RPMI7951 (cell line): ENCODE results near the gene SLC29A3. TPM values are rescaled to one million over a fixed set of nuclear protein-coding genes. Genes with fewer than 3 reads are reported as not detected.
"Not testable (repeated sequence)": the region's sequence is repeated elsewhere in the genome, so short reads cannot be mapped to it uniquely, and the experiment has no call there.

ENCODE experiments used
- DNase-seq: peaks from one replicate; pipeline ENCODE4 v3.0.0-alpha.2; 2012; ENCODE audit warnings: low read depth
- total RNA-seq: library from RNA; depleted of rRNA; stranded (reverse); fragments of >200 nt; shearing (Covaris generic); gene quantifications from 2 replicates; pipeline ENCODE4 v1.2.3, GENCODE V29; 2014; rRNA removed

The SLC29A3 gene
- 0.39 and 1.2 TPM in 2 replicates for total RNA-seq

GRCh38 chr10:71319042-71319799, at the start of gene SLC29A3:
Gene SLC29A3, plus strand, starts transcription at chr10:71319259. Its CDS starts 51 bp downstream, at chr10:71319310.
- DNase-seq, result peak; percentile 75

GRCh38 chr10:71269301-71270288, 49.5 kb upstream of the SLC29A3 start:
- DNase-seq, result peak; percentile 26

DNA sequence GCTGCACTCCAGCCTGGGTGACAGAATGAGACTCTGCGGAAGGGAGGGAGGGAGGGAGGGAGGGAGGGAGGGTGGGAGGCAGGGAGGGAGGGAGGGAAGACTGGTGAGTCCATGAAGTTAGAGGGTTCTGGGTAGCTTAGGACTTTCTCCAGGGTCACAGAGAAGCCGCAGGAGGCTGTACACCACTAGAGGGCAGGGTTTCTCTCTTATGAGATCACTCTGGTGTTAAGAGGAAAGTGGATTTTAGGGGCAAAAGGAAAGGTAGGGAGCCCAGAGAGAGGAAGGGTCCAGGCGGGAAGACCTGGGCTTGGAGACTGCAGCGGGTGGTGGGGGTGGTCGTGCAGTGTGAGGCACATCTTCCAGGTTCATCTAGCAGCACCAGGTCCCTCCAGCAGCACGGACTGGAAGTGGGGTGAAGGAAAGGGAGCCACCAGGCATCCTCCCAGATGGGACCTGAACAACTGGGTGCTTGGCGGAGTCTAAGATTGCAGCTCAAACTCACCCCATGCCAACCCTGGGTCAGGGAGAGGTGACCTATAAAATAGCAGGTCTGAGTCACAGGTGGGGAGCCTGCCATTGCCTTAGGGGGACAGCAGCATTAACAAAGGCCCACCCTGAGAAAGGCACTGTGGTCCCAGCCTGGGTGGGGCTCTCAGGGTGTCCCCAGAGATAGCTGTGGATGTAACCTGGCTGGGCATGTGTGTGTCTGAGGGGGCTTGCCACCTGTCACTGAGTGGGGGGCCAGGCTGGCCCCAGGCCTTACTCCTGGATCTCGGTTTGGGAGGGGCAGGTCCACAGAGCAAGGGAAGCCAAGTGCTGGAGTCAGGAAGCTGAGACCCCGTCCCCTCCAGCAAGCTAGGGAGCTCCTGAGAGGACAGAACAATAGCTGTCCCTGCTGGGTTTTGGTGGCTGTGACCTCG, 48.5 kb upstream of the SLC29A3 start:
- peak; percentile 77 for DNase-seq

DNA sequence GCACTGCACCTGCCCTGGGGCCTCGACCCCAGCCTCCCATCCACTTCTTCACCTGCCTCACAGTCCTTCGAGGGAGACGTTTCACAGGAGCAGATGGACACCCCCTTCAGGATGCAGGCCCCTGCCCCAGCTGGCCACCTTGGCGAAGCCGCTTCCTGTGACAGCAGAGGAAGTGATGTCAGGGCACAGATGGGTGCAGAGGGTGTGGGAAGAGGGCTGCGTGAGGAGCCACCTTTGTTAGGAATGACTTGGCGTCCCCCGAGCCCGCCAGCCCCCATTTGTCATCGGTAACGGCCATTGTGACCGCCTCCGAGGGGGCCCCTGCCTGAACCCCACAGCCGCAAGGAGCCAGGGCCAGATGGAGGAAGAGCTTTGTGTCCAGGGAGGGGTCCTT, 47.4 kb upstream of the SLC29A3 start:
- DNase-seq, result peak; percentile 57

DNA sequence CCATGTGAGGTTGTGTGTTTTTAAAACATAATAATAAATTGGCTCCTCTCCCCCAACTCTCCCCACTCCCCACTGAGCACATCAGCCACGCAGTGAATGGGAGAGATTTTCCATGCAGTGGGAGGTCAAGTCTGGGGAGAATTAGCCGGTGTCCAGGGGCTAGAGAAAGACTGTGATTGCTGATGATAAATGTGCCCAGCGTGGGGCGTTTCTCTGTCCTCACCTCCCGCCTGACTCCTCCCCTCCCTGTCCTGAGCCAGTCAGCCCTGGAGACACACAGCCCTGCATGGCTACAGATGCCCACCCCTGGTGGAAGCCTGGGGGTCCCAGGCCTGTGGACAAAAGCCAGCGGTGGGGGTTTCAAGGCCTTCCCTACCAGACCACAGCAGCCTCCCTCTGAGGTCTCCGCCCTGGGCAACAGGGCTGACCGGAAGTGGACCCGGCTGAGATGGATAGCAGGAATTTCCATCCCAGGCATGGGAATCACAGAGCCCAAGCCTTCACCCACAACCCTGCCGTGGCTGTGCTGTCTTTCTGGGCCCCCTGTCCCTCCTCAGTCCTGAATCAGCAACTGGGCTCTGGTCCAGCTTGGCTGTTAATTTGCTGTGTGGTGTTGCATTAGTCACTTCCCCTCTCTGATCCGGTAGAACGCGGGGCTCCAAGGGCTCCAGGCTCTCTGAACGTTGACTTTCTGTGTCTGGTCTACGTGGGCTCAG, 46.8 kb upstream of the SLC29A3 start:
- peak; percentile 94 for DNase-seq

DNA sequence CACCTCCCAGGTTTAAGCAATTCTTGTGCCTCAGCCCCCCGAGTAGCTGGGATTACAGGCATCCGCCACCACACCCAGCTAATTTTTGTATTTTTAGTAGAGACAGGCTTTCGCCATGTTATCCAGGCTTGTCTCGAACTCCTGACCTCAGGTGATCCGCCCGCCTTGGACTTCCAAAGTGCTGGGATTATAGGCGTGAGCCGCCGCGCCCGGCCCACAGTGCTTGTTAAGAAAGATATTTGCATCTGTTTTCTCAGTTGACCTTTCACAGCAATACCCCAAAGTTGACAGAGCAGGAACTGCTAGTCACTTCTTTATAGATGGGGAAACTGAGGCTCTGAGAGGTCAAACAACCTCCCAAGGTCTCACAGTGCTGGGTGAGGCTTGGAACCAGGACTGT, 46.1 kb upstream of the SLC29A3 start:
- not testable (repeated sequence) for DNase-seq

- no peak for DNase-seq
Measured at GRCh38 chr10:71273506-71273905, 45.6 kb upstream of the SLC29A3 start.

GRCh38 chr10:71274901-71275796, 43.9 kb upstream of the SLC29A3 start:
- DNase-seq, result no peak

DNA sequence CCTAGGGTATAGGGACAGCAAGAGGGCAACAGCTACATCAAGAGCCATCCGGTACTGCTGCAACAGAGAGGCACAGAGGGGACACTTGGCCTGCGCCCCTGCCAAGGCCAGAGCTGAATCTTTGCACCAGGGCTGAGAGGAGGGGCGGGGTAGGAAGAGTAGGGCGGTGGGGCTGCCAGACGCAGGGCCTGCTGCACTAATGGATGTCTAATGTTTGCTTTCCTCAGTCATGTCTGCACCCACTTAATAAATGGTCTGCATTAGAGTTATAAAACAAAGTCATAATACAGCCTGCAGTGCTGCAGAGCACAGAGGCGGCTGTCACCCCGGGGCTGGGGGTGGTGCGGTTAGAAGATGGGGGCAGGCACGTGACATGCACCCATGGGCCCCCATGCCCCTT, 42.2 kb upstream of the SLC29A3 start:
- DNase-seq, result no peak

DNA sequence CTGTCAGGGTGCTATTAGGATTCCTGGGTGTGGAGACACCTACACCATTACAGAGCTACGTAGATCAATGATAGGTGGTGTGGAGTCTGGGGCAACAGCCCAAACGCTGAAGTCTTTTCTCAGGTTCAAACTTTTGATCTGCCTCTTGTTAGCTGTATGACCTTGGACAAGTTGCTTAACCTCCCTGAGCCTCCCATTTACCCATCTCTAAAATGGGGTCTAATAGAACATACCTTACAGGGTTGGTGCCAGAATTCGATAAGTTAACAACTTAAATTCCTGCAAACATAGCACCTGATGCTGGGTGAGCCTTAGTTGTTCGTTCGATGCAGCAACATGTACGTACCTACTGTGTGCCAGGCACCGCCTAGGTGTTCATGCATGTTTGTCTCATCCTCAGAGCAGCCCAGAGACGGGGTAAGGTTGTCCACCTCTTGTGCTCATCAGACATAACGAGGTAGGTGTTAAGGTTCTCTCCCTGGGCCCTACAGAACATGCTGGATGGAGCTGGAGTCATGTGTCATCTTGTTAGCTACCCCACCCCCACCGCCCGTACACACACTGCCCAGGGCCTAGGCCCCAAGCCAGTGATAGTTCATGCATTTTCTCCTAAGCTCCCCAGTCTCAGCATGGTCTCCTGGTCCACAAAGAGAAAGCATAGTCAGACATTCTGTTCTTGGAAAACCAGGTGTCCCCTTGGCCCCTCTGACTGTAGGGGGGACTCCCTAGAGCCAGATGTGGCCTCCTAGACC, 41.0 kb upstream of the SLC29A3 start:
- no peak for DNase-seq

- no peak for DNase-seq
Measured at GRCh38 chr10:71278691-71279588, 40.1 kb upstream of the SLC29A3 start.

DNA sequence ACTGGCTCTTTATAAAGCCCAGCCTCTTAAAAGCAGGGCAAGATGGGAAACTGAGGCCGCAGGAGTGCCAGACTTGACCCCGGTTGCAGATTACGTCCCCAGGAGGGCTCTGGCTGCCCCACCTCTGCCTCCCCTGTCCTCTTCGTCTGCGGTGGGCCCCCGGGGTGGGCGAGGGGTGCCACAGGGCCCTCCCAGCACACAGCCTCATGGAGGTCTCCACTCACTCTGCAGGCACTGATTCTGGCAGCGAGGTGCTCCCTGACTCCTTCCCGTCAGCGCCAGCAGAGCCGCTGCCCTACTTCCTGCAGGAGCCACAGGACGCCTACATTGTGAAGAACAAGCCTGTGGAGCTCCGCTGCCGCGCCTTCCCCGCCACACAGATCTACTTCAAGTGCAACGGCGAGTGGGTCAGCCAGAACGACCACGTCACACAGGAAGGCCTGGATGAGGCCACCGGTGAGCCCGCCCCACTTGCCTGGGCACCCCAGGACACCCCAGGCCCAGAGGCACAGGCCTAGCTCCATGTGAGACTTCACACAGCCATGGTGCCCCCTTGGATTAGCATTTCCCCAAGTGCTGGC, 39.4 kb upstream of the SLC29A3 start:
- no peak for DNase-seq

DNA sequence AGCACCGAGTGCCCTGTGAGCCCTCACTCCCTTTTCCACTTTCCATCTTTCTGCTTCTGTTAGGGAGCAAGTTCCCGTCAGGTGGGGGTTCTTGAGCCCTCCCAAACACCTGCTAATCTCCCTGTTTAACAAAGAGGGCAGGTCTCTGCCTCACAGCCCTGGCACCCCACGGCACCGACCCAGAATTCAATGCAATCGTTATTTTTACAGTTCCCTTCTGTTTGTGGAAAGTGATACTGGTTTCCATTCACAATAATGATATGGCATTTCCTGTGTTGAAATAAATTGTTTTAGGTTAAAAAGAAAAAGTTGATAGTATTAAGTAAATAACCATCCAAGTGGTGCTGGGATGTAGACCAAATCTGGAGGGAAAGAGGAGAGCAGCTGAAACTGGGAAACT, 38.8 kb upstream of the SLC29A3 start:
- no peak for DNase-seq

DNA sequence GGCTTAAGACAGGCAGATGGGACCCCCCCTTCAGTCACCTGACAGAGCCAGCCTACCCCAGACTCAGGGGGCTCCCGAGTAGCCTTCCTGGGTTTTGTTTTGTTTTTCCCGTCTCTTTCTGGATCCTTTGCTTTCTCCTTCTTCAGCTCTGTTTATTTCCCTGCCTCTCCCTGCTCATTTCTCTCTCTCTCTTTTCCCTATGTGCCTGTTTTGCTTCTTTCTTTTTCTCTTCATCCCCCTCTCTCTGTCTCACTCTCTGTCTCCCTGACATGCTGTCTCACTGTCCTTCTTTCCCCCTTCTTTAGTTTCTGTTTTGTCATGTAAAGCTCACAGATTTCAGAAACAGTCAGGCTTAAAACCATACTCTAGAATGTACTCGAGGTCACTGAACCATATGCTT, 38.2 kb upstream of the SLC29A3 start:
- DNase-seq, result no peak

DNA sequence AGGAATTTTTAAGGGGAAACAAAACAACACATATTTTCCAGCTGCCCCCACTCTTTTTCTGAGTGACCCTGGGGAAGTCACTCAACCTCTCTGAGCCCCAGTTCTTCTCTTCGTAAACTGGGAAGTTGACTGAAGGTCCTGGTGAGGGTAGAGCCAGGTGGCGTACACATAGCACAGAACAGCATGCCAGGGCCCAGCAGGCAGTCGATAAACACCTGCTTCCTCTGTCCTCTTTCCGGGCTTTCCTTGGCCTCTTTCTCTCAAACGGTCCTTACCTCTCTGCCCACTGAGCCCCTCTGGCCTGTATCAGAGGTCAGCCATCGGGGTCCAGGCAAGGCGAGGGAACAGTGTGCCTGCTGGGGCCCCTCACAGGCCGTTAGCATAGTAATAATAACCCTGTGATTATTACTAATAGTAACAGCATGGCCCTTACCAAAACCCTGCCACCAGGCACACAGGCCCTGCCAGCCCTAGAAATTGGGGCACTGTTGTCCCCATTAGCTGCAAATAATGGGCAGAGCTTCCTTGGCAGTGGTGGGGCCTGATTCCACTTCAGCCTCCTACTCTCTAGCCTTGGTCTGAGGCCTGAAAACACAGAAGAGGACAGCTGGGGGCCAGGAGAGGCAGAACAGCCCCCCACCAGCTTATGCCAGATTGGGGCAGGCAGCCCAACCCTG, 37.3 kb upstream of the SLC29A3 start:
- no peak for DNase-seq

- DNase-seq, result no peak
Measured at GRCh38 chr10:71282323-71282680, 36.8 kb upstream of the SLC29A3 start.

GRCh38 chr10:71283410-71283809, 35.6 kb upstream of the SLC29A3 start:
- DNase-seq, result no peak
